Panc1 (cell line): Measurements from ENCODE around the gene MYH7. TPM values are rescaled to one million over a fixed set of nuclear protein-coding genes. Genes with fewer than 3 reads are reported as not detected.

Experiments used
- ATAC-seq: fragments of 200-7000 bp; cut with Tn5 transposase; 2 replicates; pipeline ENCODE4 v1.9.1; 2020; ENCODE audit warnings: mild to moderate bottlenecking, moderate library complexity
- BruUV-seq: library from RNA; stranded (reverse); fragments of 400-500 nt; replicated peaks from 2 replicates; lab custom pipeline; 2021; lab: Mats Ljungman, UMichigan
- CTCF ChIA-PET: fragments of 300-600 bp; sonication (Branson Sonifier 250); formaldehyde crosslinking; loops from one replicate; lab custom pipeline; 2022; ENCODE audit warnings: antibody characterized with exemption; lab: Charles Lee
- POLR2A ChIA-PET: fragments of 300-600 bp; sonication (Branson Sonifier 250); formaldehyde crosslinking; loops from one replicate; lab custom pipeline; 2022; ENCODE audit warnings: antibody characterized with exemption; lab: Charles Lee
- DNase-seq: peaks from one replicate; pipeline ENCODE4 v3.0.0-alpha.2; 2010; ENCODE audit warnings: low read depth, low spot score
- H3K27ac ChIP-seq: 2 replicates; pipeline ENCODE4 v1.5.1; 2011; ENCODE audit warnings: mild to moderate bottlenecking, low read length, inconsistent platforms
- H3K27me3 ChIP-seq: fragments of 200-500 bp; sonication (Bioruptor generic); 2 replicates; pipeline ENCODE4 v1.6.0; 2014; ENCODE audit warnings: low read length, inconsistent platforms; ENCODE audit not compliant: control insufficient read depth, insufficient read depth
- H3K36me3 ChIP-seq: fragments of 200-500 bp; sonication (Bioruptor generic); 2 replicates; pipeline ENCODE4 v1.5.1; 2014; ENCODE audit warnings: inconsistent platforms, mild to moderate bottlenecking, low read length, moderate library complexity; ENCODE audit not compliant: control insufficient read depth, insufficient read depth
- H3K4me1 ChIP-seq: 2 replicates; pipeline ENCODE4 v1.5.1; 2011; ENCODE audit warnings: inconsistent platforms, mild to moderate bottlenecking, low read length, moderate library complexity; ENCODE audit not compliant: control insufficient read depth, insufficient read depth
- H3K4me3 ChIP-seq, 2 experiments: 2 replicates each; pipeline ENCODE4 v1.5.1; 2011 to 2012; ENCODE audit warnings: low read depth in 2 of 2, low read length in 2 of 2, mild to moderate bottlenecking in 2 of 2, inconsistent platforms in 1 of 2, moderate library complexity in 1 of 2
- H3K9me3 ChIP-seq: fragments of 200-500 bp; sonication (Bioruptor generic); 2 replicates; pipeline ENCODE4 v1.5.1; 2014; ENCODE audit warnings: low read depth, mild to moderate bottlenecking, inconsistent platforms, low read length, moderate library complexity; ENCODE audit not compliant: control insufficient read depth, insufficient read depth
- POLR2AphosphoS5 ChIP-seq: IDR thresholded peaks from 2 replicates; pipeline ENCODE4 v1.6.1; 2012; ENCODE audit warnings: mild to moderate bottlenecking, low read depth, low read length, moderate library complexity
- REST ChIP-seq, 2 experiments: IDR thresholded peaks; 2 replicates each; pipeline ENCODE4 v1.6.1; 2011 to 2012; ENCODE audit warnings: low read depth in 2 of 2, control low read depth in 1 of 2, low read length in 1 of 2, mild to moderate bottlenecking in 1 of 2, moderate library complexity in 1 of 2; ENCODE audit not compliant: insufficient read depth in 1 of 2
- SIN3A ChIP-seq: IDR thresholded peaks from 2 replicates; pipeline ENCODE4 v1.6.1; 2012; ENCODE audit warnings: low read depth, mild to moderate bottlenecking, low read length, moderate library complexity, borderline replicate concordance; ENCODE audit not compliant: insufficient read depth
- TCF7L2 ChIP-seq: IDR thresholded peaks from 2 replicates; pipeline ENCODE4 v1.6.1; 2011; ENCODE audit warnings: mild to moderate bottlenecking, low read depth, low read length, inconsistent platforms
- in situ Hi-C: cut with HindIII; loops from 2 replicates; pipeline ENCODE4 v1.10.0; 2016; ENCODE audit warnings: low sequenced_read_pairs, low pct_unique_long_range_greater_than_20kb
- intact Hi-C: fragments of 100-400 bp; cut with micrococcal nuclease; formaldehyde crosslinking; loops from one replicate; pipeline ENCODE4 v1.10.0; 2022; ENCODE audit not compliant: unreplicated experiment
- total RNA-seq: library from RNA; stranded (reverse); gene quantifications from one replicate; pipeline ENCODE4 v1.2.1, GENCODE V29; 2021; ENCODE audit not compliant: unreplicated experiment
- TF ChIP-seq, protein P1 (sequence below): fragments of 450-650 bp; IDR thresholded peaks from 2 replicates; pipeline ENCODE4 v1.5.1; 2017; ENCODE audit warnings: mild to moderate bottlenecking

Gene MYH7
- total RNA-seq, 1 experiment from 2014 or later: not detected

DNA sequence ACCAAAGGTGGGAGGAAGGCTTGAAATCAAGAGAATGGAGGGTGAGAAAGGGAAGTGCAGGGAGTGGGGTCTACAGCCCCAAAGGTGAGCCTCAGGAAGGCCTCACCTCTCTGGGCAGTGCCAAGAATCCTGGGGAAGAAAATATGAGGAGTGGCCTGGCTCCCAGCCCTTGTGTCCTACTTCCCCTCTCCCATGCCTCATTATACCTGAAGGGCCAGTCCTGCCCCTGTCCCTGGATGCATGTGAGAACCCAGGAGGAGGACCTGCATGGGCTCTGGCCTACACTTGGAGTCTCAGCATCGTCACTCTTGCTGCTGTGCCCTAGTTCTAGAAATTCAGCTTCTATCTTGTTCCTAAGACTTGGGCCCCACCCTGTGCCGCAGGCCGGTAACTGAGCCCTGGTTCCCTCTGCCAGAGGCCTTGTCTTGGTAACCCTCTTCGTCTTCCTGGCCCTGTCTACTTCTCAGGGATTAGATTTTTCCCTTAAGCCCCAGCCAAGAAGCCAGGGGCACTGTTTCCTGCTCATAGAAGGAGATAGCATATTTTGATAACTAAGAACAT, 10.9 kb upstream of the MYH7 start:
- BruUV-seq: no TSS peak
- DNase-seq: no peak
- Histone ChIP-seq H3K4me1 (no peaks in the 10 kb centered on the region), H3K27me3 (peaks cover 2% of the 10 kb centered on the region), H3K9me3 (no peaks in the 10 kb centered on the region), H3K4me3 (no peak overlapping the region), H3K36me3 (no peaks in the 10 kb centered on the region), H3K27ac (no peak overlapping the region)
- TF ChIP-seq TCF7L2: no peak
- no peak for TF ChIP-seq POLR2AphosphoS5
- in situ Hi-C loops (no loop called here), intact Hi-C loops (loop anchor here (10.0 kb wide), 1 partner anchor 122 kb away; the partner anchor contains the start of gene PABPN1)
- no peak for ATAC-seq
- POLR2A ChIA-PET: no interaction called here
- CTCF ChIA-PET: no interaction called here

DNA sequence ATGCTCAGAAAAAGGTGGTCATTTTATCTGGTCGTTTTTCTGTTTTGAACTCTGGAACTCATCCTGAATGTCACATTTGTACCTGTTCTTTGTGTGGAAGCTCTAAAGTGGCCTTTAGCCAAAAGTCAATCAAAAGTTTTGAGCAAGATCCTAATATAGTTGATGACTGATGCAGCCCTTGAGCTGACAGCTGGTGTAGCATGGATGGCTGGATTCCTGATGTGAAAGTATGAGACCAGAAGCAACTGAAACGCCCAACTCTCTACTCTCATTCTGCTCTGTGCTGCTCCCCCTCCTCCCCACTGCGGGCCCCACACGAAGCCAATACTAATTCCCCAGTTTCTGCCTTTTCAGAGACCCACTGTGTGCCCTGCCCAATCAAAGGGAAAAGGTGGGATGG, 10.3 kb upstream of the MYH7 start:
- POLR2A ChIA-PET: no interaction called here

More for the DNA sequence above, 10.3 kb upstream of the MYH7 start:
- Histone ChIP-seq H3K27ac (no peak overlapping the region), H3K36me3 (no peaks in the 10 kb centered on the region), H3K4me3 (no peak overlapping the region), H3K27me3 (no peaks in the 10 kb centered on the region; the same call in 1 of the 2 replicates), H3K9me3 (no peaks in the 10 kb centered on the region), H3K4me1 (no peaks in the 10 kb centered on the region)
- TF ChIP-seq POLR2AphosphoS5 (no peak), SIN3A (no peak), TCF7L2 (no peak), REST (IDR thresholded peaks at IDR 0.05; ENCODE audit: insufficient read depth in 1 of 2, low read depth in 2 of 2, low read length in 1 of 2) (no peak)
- TF ChIP-seq, protein P1, sequence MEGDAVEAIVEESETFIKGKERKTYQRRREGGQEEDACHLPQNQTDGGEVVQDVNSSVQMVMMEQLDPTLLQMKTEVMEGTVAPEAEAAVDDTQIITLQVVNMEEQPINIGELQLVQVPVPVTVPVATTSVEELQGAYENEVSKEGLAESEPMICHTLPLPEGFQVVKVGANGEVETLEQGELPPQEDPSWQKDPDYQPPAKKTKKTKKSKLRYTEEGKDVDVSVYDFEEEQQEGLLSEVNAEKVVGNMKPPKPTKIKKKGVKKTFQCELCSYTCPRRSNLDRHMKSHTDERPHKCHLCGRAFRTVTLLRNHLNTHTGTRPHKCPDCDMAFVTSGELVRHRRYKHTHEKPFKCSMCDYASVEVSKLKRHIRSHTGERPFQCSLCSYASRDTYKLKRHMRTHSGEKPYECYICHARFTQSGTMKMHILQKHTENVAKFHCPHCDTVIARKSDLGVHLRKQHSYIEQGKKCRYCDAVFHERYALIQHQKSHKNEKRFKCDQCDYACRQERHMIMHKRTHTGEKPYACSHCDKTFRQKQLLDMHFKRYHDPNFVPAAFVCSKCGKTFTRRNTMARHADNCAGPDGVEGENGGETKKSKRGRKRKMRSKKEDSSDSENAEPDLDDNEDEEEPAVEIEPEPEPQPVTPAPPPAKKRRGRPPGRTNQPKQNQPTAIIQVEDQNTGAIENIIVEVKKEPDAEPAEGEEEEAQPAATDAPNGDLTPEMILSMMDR: no peak
- DNase-seq: no peak
- no peak for ATAC-seq
- BruUV-seq: no TSS peak
- CTCF ChIA-PET: no interaction called here
- intact Hi-C loops (loop anchor here (10.0 kb wide), 1 partner anchor 121 kb away; the partner anchor contains the start of gene PABPN1), in situ Hi-C loops (no loop called here)
